H1 (cell line): ENCODE measurements around the gene PTGES. TPM values are rescaled to one million over a fixed set of nuclear protein-coding genes. Genes with fewer than 3 reads are reported as not detected.
A peak's percentile ranks its signal among the peaks of the same experiment; 100 is the strongest.

Experiments
- CTCF ChIA-PET: fragments of 300-600 bp; sonication (Branson Sonifier 250); formaldehyde crosslinking; loops from one replicate; lab custom pipeline; 2021; ENCODE audit not compliant: partially characterized antibody; lab: Charles Lee
- POLR2A ChIA-PET: fragments of 300-600 bp; sonication (Branson Sonifier 250); formaldehyde crosslinking; loops from one replicate; lab custom pipeline; 2021; ENCODE audit warnings: inconsistent platforms; ENCODE audit not compliant: partially characterized antibody; lab: Charles Lee
- DNase-seq, 2 experiments: peaks; one replicate each; pipeline versions ENCODE4 v3.0.0 to v3.0.0-alpha.2; 2010 to 2022; ENCODE audit warnings: low spot score in 2 of 2, low read depth in 1 of 2, mixed read lengths in 1 of 2
- FAIRE-seq: peaks from 2 replicates; lab custom pipeline; 2011; peaks lifted over from hg19 to GRCh38; lab: Jason Lieb, UNC
- H2AFZ ChIP-seq: 2 replicates; pipeline ENCODE4 v1.8.1; 2012; ENCODE audit warnings: low read length, inconsistent platforms
- H2AK5ac ChIP-seq: 2 replicates; pipeline ENCODE4 v1.6.1; 2013; ENCODE audit warnings: low read depth, low read length
- H2BK120ac ChIP-seq: replicated peaks from 2 replicates; pipeline ENCODE3; 2013; ENCODE audit warnings: low read depth, low read length, inconsistent platforms
- H2BK12ac ChIP-seq: 2 replicates; pipeline ENCODE4 v1.6.1; 2013; ENCODE audit warnings: low read depth, low read length
- H2BK15ac ChIP-seq: 2 replicates; pipeline ENCODE4 v1.6.1; 2013; ENCODE audit warnings: low read length
- H2BK20ac ChIP-seq: 2 replicates; pipeline ENCODE4 v1.6.1; 2013; ENCODE audit warnings: low read length
- H2BK5ac ChIP-seq: 2 replicates; pipeline ENCODE4 v1.6.1; 2013; ENCODE audit warnings: low read depth, low read length
- H3K14ac ChIP-seq: 2 replicates; pipeline ENCODE4 v1.6.1; 2013; ENCODE audit warnings: inconsistent platforms; ENCODE audit not compliant: insufficient read length
- H3K18ac ChIP-seq: 2 replicates; pipeline ENCODE4 v1.6.1; 2013; ENCODE audit warnings: low read length; ENCODE audit errors: extremely low read depth
- H3K23ac ChIP-seq: 2 replicates; pipeline ENCODE4 v1.6.1; 2013; ENCODE audit warnings: inconsistent platforms; ENCODE audit not compliant: insufficient read length
- H3K23me2 ChIP-seq: 2 replicates; pipeline ENCODE4 v1.6.1; 2013; ENCODE audit warnings: low read depth, low read length
- H3K27ac ChIP-seq: 2 replicates; pipeline ENCODE4 v1.6.1; 2011; ENCODE audit warnings: low read depth, low read length, inconsistent platforms
- H3K27me3 ChIP-seq, 4 experiments: replicated peaks in 1 of 4; 1 replicate in 1 of 4; 2 replicates in 3 of 4; pipeline versions ENCODE4 v1.6.1 to v1.8.1; 2011 to 2013; ENCODE audit warnings: low read length in 3 of 4, mild to moderate bottlenecking in 3 of 4, inconsistent platforms in 2 of 4, mixed read lengths in 2 of 4, moderate library complexity in 1 of 4; ENCODE audit not compliant: control insufficient read depth in 3 of 4, insufficient read depth in 3 of 4; ENCODE audit errors: extremely low read depth in 1 of 4
- H3K36me3 ChIP-seq, 4 experiments: 2 replicates each; pipeline versions ENCODE4 v1.6.1 to v1.8.1; 2011 to 2013; ENCODE audit warnings: mild to moderate bottlenecking in 4 of 4, low read length in 3 of 4, moderate library complexity in 2 of 4, control low read depth in 1 of 4, inconsistent platforms in 1 of 4; ENCODE audit not compliant: insufficient read depth in 4 of 4, control insufficient read depth in 2 of 4
- H3K4ac ChIP-seq: replicated peaks from 2 replicates; pipeline ENCODE3; 2013; ENCODE audit warnings: low read length, low read depth, mixed read lengths, inconsistent platforms; ENCODE audit not compliant: insufficient read length
- H3K4me1 ChIP-seq, 4 experiments: replicated peaks in 1 of 4; 1 replicate in 1 of 4; 2 replicates in 3 of 4; pipeline versions ENCODE4 v1.6.1 to v1.8.1; 2011 to 2013; ENCODE audit warnings: low read length in 3 of 4, inconsistent platforms in 2 of 4, mixed read lengths in 1 of 4; ENCODE audit not compliant: insufficient read depth in 4 of 4, control insufficient read depth in 3 of 4
- H3K4me2 ChIP-seq, 2 experiments: 2 replicates each; pipeline versions ENCODE4 v1.6.1 to v1.8.1; 2011 to 2013; ENCODE audit warnings: low read depth in 2 of 2, low read length in 2 of 2, control low read depth in 1 of 2, inconsistent platforms in 1 of 2, mild to moderate bottlenecking in 1 of 2; ENCODE audit not compliant: insufficient read depth in 1 of 2
- H3K4me3 ChIP-seq, 4 experiments: fragments of 200-600, 300-600 bp in 1 of 4; sonication (generic), shearing (Covaris generic), sonication (Bioruptor Twin) in 1 of 4; 2 replicates each; pipeline versions ENCODE4 v1.5.1 to v1.8.1; 2011 to 2016; ENCODE audit warnings: low read length in 4 of 4, low read depth in 3 of 4, control low read depth in 2 of 4, inconsistent platforms in 2 of 4, mild to moderate bottlenecking in 2 of 4, mixed read lengths in 1 of 4, moderate library complexity in 1 of 4; ENCODE audit not compliant: insufficient read depth in 2 of 4; ENCODE audit errors: extremely low read depth in 1 of 4
- H3K56ac ChIP-seq: replicated peaks from 2 replicates; pipeline ENCODE3; 2013; ENCODE audit warnings: low read depth, mild to moderate bottlenecking, mixed read lengths, low read length, inconsistent platforms; ENCODE audit not compliant: insufficient read length
- H3K79me1 ChIP-seq: 2 replicates; pipeline ENCODE4 v1.6.1; 2013; ENCODE audit warnings: low read depth, low read length, control low read depth
- H3K79me2 ChIP-seq, 2 experiments: 2 replicates each; pipeline versions ENCODE4 v1.6.1 to v1.8.1; 2012 to 2013; ENCODE audit warnings: low read length in 2 of 2, mild to moderate bottlenecking in 2 of 2, inconsistent platforms in 1 of 2; ENCODE audit not compliant: insufficient read depth in 2 of 2, control insufficient read depth in 1 of 2
- H3K9ac ChIP-seq, 4 experiments: replicated peaks in 1 of 4; 1 replicate in 1 of 4; 2 replicates in 3 of 4; pipeline versions ENCODE4 v1.6.1 to v1.8.1; 2011 to 2013; ENCODE audit warnings: low read depth in 3 of 4, low read length in 3 of 4, control low read depth in 2 of 4, mild to moderate bottlenecking in 2 of 4, moderate library complexity in 2 of 4, inconsistent platforms in 1 of 4; ENCODE audit errors: extremely low read depth in 1 of 4
- H3K9me3 ChIP-seq, 2 experiments: 2 replicates each; pipeline versions ENCODE4 v1.6.1 to v1.8.1; 2012 to 2013; ENCODE audit warnings: mild to moderate bottlenecking in 2 of 2, moderate library complexity in 2 of 2, control low read depth in 1 of 2, inconsistent platforms in 1 of 2, low read depth in 1 of 2, low read length in 1 of 2, mixed read lengths in 1 of 2; ENCODE audit not compliant: insufficient read depth in 2 of 2
- H4K20me1 ChIP-seq, 2 experiments: replicated peaks in 1 of 2; 2 replicates each; pipeline versions ENCODE3 to v1.8.1; 2011 to 2013; ENCODE audit warnings: inconsistent platforms in 2 of 2, low read length in 2 of 2, mild to moderate bottlenecking in 1 of 2; ENCODE audit not compliant: insufficient read depth in 2 of 2, control insufficient read depth in 1 of 2
- H4K5ac ChIP-seq: 2 replicates; pipeline ENCODE4 v1.6.1; 2013; ENCODE audit warnings: low read length, low read depth, mixed read lengths, inconsistent platforms; ENCODE audit not compliant: insufficient read length
- H4K8ac ChIP-seq: 2 replicates; pipeline ENCODE4 v1.8.0; 2013; ENCODE audit warnings: mild to moderate bottlenecking, moderate library complexity, low read length, inconsistent platforms; ENCODE audit not compliant: insufficient read depth; ENCODE audit errors: extremely low read depth
- H4K91ac ChIP-seq: replicated peaks from 2 replicates; pipeline ENCODE3; 2013; ENCODE audit warnings: low read length, mixed read lengths, inconsistent platforms; ENCODE audit not compliant: insufficient read length
- MAFK ChIP-seq: IDR thresholded peaks from 2 replicates; pipeline ENCODE4 v1.6.1; 2012; ENCODE audit warnings: low read depth, mild to moderate bottlenecking, improper control_type of control experiment, low read length
- RAD21 ChIP-seq, 2 experiments: IDR thresholded peaks in 1 of 2; conservative IDR thresholded peaks in 1 of 2; 2 replicates each; pipeline ENCODE4 v1.6.1; 2011; ENCODE audit warnings: low read depth in 2 of 2, low read length in 2 of 2, improper control_type of control experiment in 1 of 2, inconsistent platforms in 1 of 2, mild to moderate bottlenecking in 1 of 2, moderate library complexity in 1 of 2
- YY1 ChIP-seq: IDR thresholded peaks from 2 replicates; pipeline ENCODE4 v1.6.1; 2011; ENCODE audit warnings: low read depth, mild to moderate bottlenecking, low read length
- WGBS, 2 experiments: shearing (Covaris generic) in 1 of 2; methylation state at CpG; one replicate each; pipeline versions ENCODE4 v1.1.6 to v1.1.7; 2013 to 2015; ENCODE audit warnings: low lambda C conversion rate in 2 of 2, mixed read lengths in 2 of 2, inconsistent platforms in 1 of 2, low coverage in 1 of 2, missing lambda C conversion rate in 1 of 2; ENCODE audit not compliant: insufficient replicate concordance in 2 of 2, insufficient coverage in 1 of 2, insufficient read length in 1 of 2; ENCODE audit errors: extremely low coverage in 1 of 2, missing lambda C conversion rate in 1 of 2; 5-methylcytosine and 5-hydroxymethylcytosine counted together
- polyA plus RNA-seq, 7 experiments: library from polyadenylated mRNA; depleted of rRNA in 3 of 7; stranded (reverse) in 5 of 7; unstranded in 2 of 7; fragments of >200 nt in 5 of 7; fragments of 200-250 nt in 2 of 7; gene quantifications; 1 replicate in 5 of 7; 2 replicates in 1 of 7; 4 replicates in 1 of 7; pipeline versions ENCODE4 v1.2.1 to v1.2.3, GENCODE V29; 2011 to 2013; ENCODE audit warnings: missing spikeins in 2 of 7, mixed read lengths in 2 of 7
- total RNA-seq: library from RNA; stranded (reverse); fragmentation: NEBNext Ultra II Directional; extraction: Animal tissue kit (Norgen Biotek cat#: 25700); gene quantifications from 2 replicates; pipeline ENCODE4 v1.2.1, GENCODE V29; 2021
- TF ChIP-seq, protein P1 (sequence below), 3 experiments: IDR thresholded peaks; 1 replicate in 2 of 3; 2 replicates in 1 of 3; pipeline versions ENCODE4 v1.5.1 to v1.6.1; 2011; ENCODE audit warnings: low read length in 3 of 3, mild to moderate bottlenecking in 3 of 3, inconsistent platforms in 2 of 3, low read depth in 1 of 3, moderate library complexity in 1 of 3; ENCODE audit not compliant: insufficient read depth in 1 of 3; ENCODE audit errors: control extremely low read depth in 1 of 3

The PTGES gene
- total and polyA plus RNA-seq, 2 of the 8 experiments (the other 6 are each of a cell fraction or from before 2014, with no cell fraction given): 3.2 to 5.1 TPM

DNA sequence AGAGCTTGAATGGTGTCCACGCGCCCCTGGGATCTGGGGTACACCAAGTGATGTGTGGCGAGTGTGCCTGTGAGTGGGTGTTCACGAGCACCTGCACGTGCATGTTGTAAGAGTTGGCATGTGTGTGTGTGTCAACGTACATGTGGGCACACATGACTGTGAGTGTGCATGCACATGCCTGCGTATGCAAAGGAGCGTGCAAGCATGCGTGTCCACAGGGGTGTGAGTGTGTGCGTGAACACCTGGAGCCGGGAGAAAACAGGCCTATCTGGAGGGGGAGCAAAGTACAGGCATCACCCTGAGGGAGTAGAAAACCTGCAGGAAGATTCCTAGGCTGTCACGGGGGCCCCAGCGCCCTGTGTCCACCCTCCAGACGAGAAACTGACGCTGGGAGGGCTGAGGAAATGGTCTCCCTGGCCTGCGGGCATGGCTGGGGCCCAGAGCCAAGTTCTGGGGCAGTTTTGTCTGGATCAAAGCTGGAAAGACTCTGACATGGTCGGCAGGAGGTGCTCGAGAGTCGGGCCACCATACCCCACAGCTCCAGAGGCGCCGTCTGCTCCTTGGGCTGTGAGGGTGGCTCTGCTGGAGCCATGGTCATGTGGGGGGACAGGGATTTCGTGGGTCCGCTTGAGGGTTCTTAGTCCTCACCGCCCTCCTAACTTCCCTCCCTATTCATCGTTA is 31.8 kb downstream of the PTGES start:
- Histone ChIP-seq H3K4ac (peak overlapping the region; percentile 87), H3K79me2 (no peaks in the 10 kb centered on the region), H3K27me3 (0 out of 7 replicates have a peak, but pooled peaks cover 0 to 4% (median 0%) of the 10 kb centered on the region in 4 experiments), H3K4me2 (no peak overlapping the region), H2BK15ac (0 out of 2 replicates have a peak overlapping the region, but pooled peaks have one; percentile 4), H3K79me1 (no peaks in the 10 kb centered on the region), H3K36me3 (no peaks in the 10 kb centered on the region), H2BK120ac (peak overlapping the region; percentile 4), H3K23me2 (no peaks in the 10 kb centered on the region), H3K4me3 (no peak overlapping the region), H2BK12ac (no peak overlapping the region), H3K56ac (no peak overlapping the region), H3K27ac (no peak overlapping the region), H3K9me3 (no peaks in the 10 kb centered on the region), H4K5ac (no peak overlapping the region), H3K18ac (no peak overlapping the region), H3K23ac (no peak overlapping the region), H3K9ac (no peak overlapping the region), H3K14ac (no peak overlapping the region), H3K4me1 (peaks cover 0 to 3% (median 0%) of the 10 kb centered on the region in 4 experiments; a peak in 1 of 7 replicates), H4K91ac (peak overlapping the region; percentile 52), H4K8ac (peak overlapping the region; percentile 45; the same call in 1 of the 2 replicates), H4K20me1 (peaks cover 0 to 2% of the 10 kb centered on the region in 2 experiments), H2AK5ac (0 out of 2 replicates have a peak overlapping the region, but pooled peaks have one; percentile 6), H2BK20ac (no peak overlapping the region), H2BK5ac (no peak overlapping the region), H2AFZ (no peak overlapping the region)
- TF ChIP-seq YY1 (no peak), RAD21 (IDR thresholded peaks at IDR 0.05 in 1 of 2, conservative IDR thresholded peaks at IDR 0.05 in 1 of 2; ENCODE audit: low read depth in 2 of 2, low read length in 2 of 2) (0 out of 4 replicates have a peak, but pooled peaks of 1 of the 2 experiments have one; percentile 1), MAFK (no peak)
- TF ChIP-seq, protein P1, sequence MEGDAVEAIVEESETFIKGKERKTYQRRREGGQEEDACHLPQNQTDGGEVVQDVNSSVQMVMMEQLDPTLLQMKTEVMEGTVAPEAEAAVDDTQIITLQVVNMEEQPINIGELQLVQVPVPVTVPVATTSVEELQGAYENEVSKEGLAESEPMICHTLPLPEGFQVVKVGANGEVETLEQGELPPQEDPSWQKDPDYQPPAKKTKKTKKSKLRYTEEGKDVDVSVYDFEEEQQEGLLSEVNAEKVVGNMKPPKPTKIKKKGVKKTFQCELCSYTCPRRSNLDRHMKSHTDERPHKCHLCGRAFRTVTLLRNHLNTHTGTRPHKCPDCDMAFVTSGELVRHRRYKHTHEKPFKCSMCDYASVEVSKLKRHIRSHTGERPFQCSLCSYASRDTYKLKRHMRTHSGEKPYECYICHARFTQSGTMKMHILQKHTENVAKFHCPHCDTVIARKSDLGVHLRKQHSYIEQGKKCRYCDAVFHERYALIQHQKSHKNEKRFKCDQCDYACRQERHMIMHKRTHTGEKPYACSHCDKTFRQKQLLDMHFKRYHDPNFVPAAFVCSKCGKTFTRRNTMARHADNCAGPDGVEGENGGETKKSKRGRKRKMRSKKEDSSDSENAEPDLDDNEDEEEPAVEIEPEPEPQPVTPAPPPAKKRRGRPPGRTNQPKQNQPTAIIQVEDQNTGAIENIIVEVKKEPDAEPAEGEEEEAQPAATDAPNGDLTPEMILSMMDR (IDR thresholded peaks at IDR 0.05; ENCODE audit: control extremely low read depth in 1 of 3, insufficient read depth in 1 of 3, low read depth in 1 of 3, low read length in 3 of 3): peak in 2 of 3 experiments; percentile 15 to 17; a peak in 2 of 4 replicates
- 79% methylated on average over 25 of the region's 25 CpGs; no CpG with 5 or more reads in 1 of the 2 experiments for WGBS, 2 experiments
- ChIA-PET CTCF (interaction anchor here (0.6 to 11.8 kb wide), 38 partner anchors 8 to 1590 kb away, joined by 3 to 189 read pairs (median 4); partner anchors contain the start of gene ASB6), POLR2A (interaction anchor here (0.8 to 0.9 kb wide), 2 partner anchors 11 to 17 kb away, joined by 3 to 4 read pairs; no protein-coding TSS in a partner anchor)
- FAIRE-seq (no peak), DNase-seq (no peak)
